ENCODE results near the gene LRRC47. TPM values are rescaled to one million over a fixed set of nuclear protein-coding genes. Genes with fewer than 3 reads are reported as not detected.

LRRC47 gene
- total RNA-seq, 1 donor from 2014 or later, result 34.7 TPM

- DNase-seq (ENCODE audit: low read depth, low spot score), result no peak
Measured at GRCh38 chr1:3733883-3734589, 62.3 kb downstream of the LRRC47 start.

- DNase-seq (ENCODE audit: low read depth, low spot score), result no peak
Measured at GRCh38 chr1:3733094-3733882, 63.0 kb downstream of the LRRC47 start.

GRCh38 chr1:3732434-3733093, 63.7 kb downstream of the LRRC47 start:
- no peak for DNase-seq (ENCODE audit: low read depth, low spot score)

DNA sequence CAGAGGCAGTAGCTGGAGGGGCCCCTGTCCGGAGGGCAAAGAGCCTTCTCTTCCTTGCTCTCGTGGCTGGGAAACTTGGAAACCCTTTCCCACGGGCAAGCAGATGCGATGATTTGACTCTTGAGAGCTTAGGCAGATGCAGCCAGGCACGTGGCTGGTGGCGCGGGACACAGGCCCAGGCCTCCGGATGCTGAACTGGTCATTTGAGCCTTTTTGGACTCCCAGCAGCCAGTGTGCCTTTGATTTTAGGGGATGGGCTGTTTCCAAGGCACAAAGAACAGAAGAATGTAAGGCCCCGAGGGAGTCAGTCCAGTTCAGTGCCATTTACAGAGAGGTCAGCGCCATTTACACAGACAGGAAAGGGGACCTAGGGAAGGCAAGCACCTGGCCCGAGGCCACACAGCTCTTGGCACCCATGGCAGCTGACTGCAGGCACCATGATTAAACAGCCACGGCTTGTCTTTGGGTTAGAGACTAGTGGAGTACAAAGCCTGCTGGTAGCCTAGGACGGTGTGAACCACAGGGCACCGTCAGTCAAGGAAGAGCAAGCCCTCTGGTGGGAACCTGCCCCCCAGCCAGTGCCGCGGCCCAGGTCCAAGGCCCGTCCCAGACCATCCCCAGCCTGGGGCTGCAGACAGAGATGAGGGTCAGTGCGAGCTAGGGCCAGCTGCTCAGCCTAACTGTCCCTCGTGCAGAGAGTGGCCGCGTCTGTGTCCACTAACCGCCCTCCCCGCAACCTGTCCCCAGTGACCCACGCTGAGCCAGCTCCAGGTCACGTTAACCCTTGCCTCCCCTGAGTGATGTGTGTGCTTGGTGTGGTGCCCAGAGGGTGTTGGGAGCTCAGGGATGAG, 64.5 kb downstream of the LRRC47 start:
- no peak for DNase-seq (ENCODE audit: low read depth, low spot score)

DNA sequence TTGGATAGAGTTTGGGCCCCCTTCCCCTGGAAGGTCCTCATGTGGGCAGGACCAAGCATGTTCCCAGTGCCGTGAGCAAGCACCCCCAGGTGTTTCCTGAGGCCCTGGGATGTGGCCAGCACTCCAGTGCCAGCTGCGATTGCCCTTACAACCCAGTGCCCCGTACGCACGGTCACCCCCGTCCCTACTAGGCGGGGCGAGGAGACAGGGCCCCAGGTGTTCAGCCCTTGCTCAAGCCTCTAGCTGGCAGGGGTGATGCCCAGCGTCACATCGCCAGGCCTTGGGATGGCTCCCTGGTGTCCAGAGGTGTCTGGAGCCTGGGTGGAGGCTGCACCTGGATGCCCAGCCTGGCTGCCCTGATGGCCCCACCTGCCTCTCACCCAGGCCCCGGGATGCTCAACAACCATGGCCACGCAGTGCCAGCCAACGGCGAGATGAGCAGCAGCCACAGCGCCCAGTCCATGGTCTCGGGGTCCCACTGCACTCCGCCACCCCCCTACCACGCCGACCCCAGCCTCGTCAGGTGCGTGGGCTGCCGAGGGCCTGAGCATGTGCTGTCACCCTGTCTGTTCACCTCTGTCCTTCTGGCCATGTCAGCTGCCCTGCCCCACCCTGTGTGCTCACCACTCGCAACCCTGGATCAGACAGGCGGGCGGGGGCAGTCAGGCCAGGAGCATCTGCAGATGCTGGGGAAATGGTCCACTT, 65.6 kb downstream of the LRRC47 start:
- DNase-seq (ENCODE audit: low read depth, low spot score), result no peak

DNA sequence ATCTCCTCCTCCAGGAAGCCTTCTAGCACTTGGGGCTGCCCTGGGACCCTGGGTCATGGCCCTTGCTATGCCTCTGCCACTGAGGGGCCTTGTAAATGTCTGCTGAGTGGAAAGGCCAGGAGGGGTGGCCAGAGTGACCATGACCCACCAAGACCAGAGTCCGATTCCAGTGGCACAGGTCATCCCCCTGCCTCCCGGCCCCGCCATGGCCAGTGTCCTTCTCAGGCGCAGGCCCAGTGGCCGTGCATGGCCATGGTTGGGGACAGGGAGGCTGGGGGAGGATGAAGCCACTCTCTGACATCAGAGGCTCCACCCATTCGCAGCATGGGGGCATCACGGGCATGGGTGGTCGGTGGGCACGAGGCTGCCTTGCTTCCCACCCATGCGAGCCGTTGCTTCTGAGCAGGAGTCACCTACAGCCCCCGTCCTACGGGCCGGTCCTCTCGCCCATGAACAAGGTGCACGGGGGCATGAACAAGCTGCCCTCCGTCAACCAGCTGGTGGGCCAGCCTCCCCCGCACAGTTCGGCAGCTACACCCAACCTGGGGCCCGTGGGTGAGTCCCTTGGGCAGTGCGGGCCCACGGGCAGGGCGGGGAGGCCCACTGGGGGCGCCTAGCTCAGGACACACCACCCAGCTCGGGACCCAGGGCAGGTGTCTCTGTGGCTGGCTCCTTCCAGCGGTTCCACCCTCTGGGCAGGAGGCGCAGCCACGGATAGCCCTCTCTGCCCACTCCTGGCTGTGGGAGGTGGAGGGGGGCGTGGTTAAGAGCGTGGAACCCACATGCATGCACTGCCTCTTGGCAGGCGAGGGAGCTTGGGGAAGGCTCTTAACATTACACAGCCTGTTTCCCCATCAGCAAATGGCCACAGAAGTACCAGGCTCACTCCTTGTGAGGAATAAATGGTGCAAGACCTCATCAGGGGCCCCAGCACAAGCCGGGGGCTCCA, 66.4 kb downstream of the LRRC47 start:
- no peak for DNase-seq (ENCODE audit: low read depth, low spot score)

Other genes with a start within 250 kb of the LRRC47 start
- 23.3 and 49.2 TPM in 2 replicates for gene MEGF6, start 185.0 kb downstream of the LRRC47 start, total RNA-seq
- gene TPRG1L, start 171.5 kb downstream of the LRRC47 start, total RNA-seq, result 31.9 and 33.0 TPM in 2 replicates
- 25.5 TPM in 2 replicates for gene WRAP73, start 146.4 kb downstream of the LRRC47 start, total RNA-seq
- gene TP73, start 144.0 kb downstream of the LRRC47 start, total RNA-seq, result under 0.01 TPM in 1 of 2 replicates, not detected in the other
- gene CCDC27, start 44.0 kb downstream of the LRRC47 start, total RNA-seq, result not detected in 2 replicates
- gene SMIM1, start 23.7 kb downstream of the LRRC47 start, total RNA-seq, result 0.74 and 1.6 TPM in 2 replicates
- 16.5 and 42.1 TPM in 2 replicates for gene CEP104, start 60.7 kb upstream of the LRRC47 start, total RNA-seq
- gene DFFB, start 61.0 kb upstream of the LRRC47 start, total RNA-seq, result 11.5 and 15.1 TPM in 2 replicates
- gene C1orf174, start 103.8 kb upstream of the LRRC47 start, total RNA-seq, result 30.8 and 55.3 TPM in 2 replicates

All from pulmonary artery endothelial cell (primary cell).